Activated naive CD8-positive, alpha-beta T cell (primary cell): ENCODE measurements around the gene CDCA8.
"Not testable (repeated sequence)": the region's sequence is repeated elsewhere in the genome, so short reads cannot be mapped to it uniquely, and the experiment has no call there.

Experiments
- H3K27ac Mint-ChIP-seq: one replicate; pipeline ENCODE4 v1.8.0; 2021; ENCODE audit warnings: mixed read lengths
- H3K27me3 Mint-ChIP-seq: one replicate; pipeline ENCODE4 v1.8.0; 2021; ENCODE audit warnings: mixed read lengths
- H3K36me3 Mint-ChIP-seq: one replicate; pipeline ENCODE4 v1.8.0; 2021; ENCODE audit warnings: mixed read lengths
- H3K4me1 Mint-ChIP-seq: one replicate; pipeline ENCODE4 v1.8.0; 2021; ENCODE audit warnings: low read depth, mixed read lengths
- H3K4me3 Mint-ChIP-seq: one replicate; pipeline ENCODE4 v1.8.0; 2021; ENCODE audit warnings: mild to moderate bottlenecking, mixed read lengths
- H3K9me3 Mint-ChIP-seq: one replicate; pipeline ENCODE4 v1.8.0; 2021; ENCODE audit warnings: low read depth, mixed read lengths

The CDCA8 gene

GRCh38 chr1:37731312-37732019, 39.1 kb downstream of the CDCA8 start:
- Mint-ChIP-seq H3K36me3 (no peaks in the 10 kb centered on the region), H3K4me3 (no peak overlapping the region), H3K27me3 (peaks cover 19% of the 10 kb centered on the region), H3K9me3 (no peaks in the 10 kb centered on the region), H3K4me1 (no peaks in the 10 kb centered on the region), H3K27ac (no peak overlapping the region)

GRCh38 chr1:37732111-37732780, 39.9 kb downstream of the CDCA8 start:
- Mint-ChIP-seq H3K9me3 (no peaks in the 10 kb centered on the region), H3K4me1 (no peaks in the 10 kb centered on the region), H3K27me3 (peaks cover 20% of the 10 kb centered on the region), H3K27ac (no peak overlapping the region), H3K36me3 (no peaks in the 10 kb centered on the region), H3K4me3 (no peak overlapping the region)

- Mint-ChIP-seq H3K27me3 (peaks cover 17% of the 10 kb centered on the region), H3K36me3 (no peaks in the 10 kb centered on the region), H3K9me3 (no peaks in the 10 kb centered on the region), H3K27ac (no peak overlapping the region), H3K4me1 (no peaks in the 10 kb centered on the region), H3K4me3 (no peak overlapping the region)
Observed at GRCh38 chr1:37734629-37735591, 42.6 kb downstream of the CDCA8 start.

GRCh38 chr1:37737975-37738374, 45.7 kb downstream of the CDCA8 start:
- not testable (repeated sequence) for H3K36me3 Mint-ChIP-seq, H3K9me3 Mint-ChIP-seq, H3K4me3 Mint-ChIP-seq, H3K4me1 Mint-ChIP-seq, H3K27ac Mint-ChIP-seq
- peaks cover 32% of the 10 kb centered on the region for H3K27me3 Mint-ChIP-seq

GRCh38 chr1:37738619-37739018, 46.3 kb downstream of the CDCA8 start:
- not testable (repeated sequence) for H3K27ac Mint-ChIP-seq, H3K4me1 Mint-ChIP-seq, H3K36me3 Mint-ChIP-seq, H3K9me3 Mint-ChIP-seq, H3K4me3 Mint-ChIP-seq
- H3K27me3 Mint-ChIP-seq, result peaks cover 30% of the 10 kb centered on the region

- H3K9me3 Mint-ChIP-seq, result no peaks in the 10 kb centered on the region
- H3K27me3 Mint-ChIP-seq, result peaks cover 29% of the 10 kb centered on the region
- H3K4me3 Mint-ChIP-seq, result no peak overlapping the region
- H3K36me3 Mint-ChIP-seq, result no peaks in the 10 kb centered on the region
- H3K4me1 Mint-ChIP-seq, result no peaks in the 10 kb centered on the region
- H3K27ac Mint-ChIP-seq, result no peak overlapping the region
Observed at GRCh38 chr1:37739222-37739621, 46.9 kb downstream of the CDCA8 start.

- H3K4me3 Mint-ChIP-seq, result no peak overlapping the region
- H3K9me3 Mint-ChIP-seq, result no peaks in the 10 kb centered on the region
- no peaks in the 10 kb centered on the region for H3K36me3 Mint-ChIP-seq
- H3K27me3 Mint-ChIP-seq, result peaks cover 29% of the 10 kb centered on the region
- no peaks in the 10 kb centered on the region for H3K4me1 Mint-ChIP-seq
- H3K27ac Mint-ChIP-seq, result no peak overlapping the region
Observed at GRCh38 chr1:37741130-37741529, 48.8 kb downstream of the CDCA8 start.

GRCh38 chr1:37741662-37742061, 49.3 kb downstream of the CDCA8 start:
- Mint-ChIP-seq H3K9me3 (no peaks in the 10 kb centered on the region), H3K27me3 (peaks cover 30% of the 10 kb centered on the region), H3K36me3 (no peaks in the 10 kb centered on the region), H3K4me3 (no peak overlapping the region), H3K4me1 (no peaks in the 10 kb centered on the region), H3K27ac (no peak overlapping the region)

- H3K4me3 Mint-ChIP-seq, result no peak overlapping the region
- no peak overlapping the region for H3K27ac Mint-ChIP-seq
- H3K4me1 Mint-ChIP-seq, result no peaks in the 10 kb centered on the region
- no peaks in the 10 kb centered on the region for H3K9me3 Mint-ChIP-seq
- H3K27me3 Mint-ChIP-seq, result peaks cover 23% of the 10 kb centered on the region
- no peaks in the 10 kb centered on the region for H3K36me3 Mint-ChIP-seq
Observed at GRCh38 chr1:37746806-37747205, 54.5 kb downstream of the CDCA8 start.

- Mint-ChIP-seq H3K9me3 (no peaks in the 10 kb centered on the region), H3K4me3 (no peak overlapping the region), H3K27me3 (peaks cover 24% of the 10 kb centered on the region), H3K27ac (no peak overlapping the region), H3K4me1 (peaks cover 5% of the 10 kb centered on the region), H3K36me3 (no peaks in the 10 kb centered on the region)
Observed at GRCh38 chr1:37748565-37748964, 56.2 kb downstream of the CDCA8 start.

GRCh38 chr1:37752213-37752582, 59.9 kb downstream of the CDCA8 start:
- no peaks in the 10 kb centered on the region for H3K36me3 Mint-ChIP-seq
- H3K4me3 Mint-ChIP-seq, result peak overlapping the region; percentile 81
- H3K27me3 Mint-ChIP-seq, result peaks cover 20% of the 10 kb centered on the region
- H3K4me1 Mint-ChIP-seq, result peaks cover 8% of the 10 kb centered on the region
- no peaks in the 10 kb centered on the region for H3K9me3 Mint-ChIP-seq
- no peak overlapping the region for H3K27ac Mint-ChIP-seq

GRCh38 chr1:37752583-37753471, 60.5 kb downstream of the CDCA8 start:
- H3K9me3 Mint-ChIP-seq, result no peaks in the 10 kb centered on the region
- peaks cover 20% of the 10 kb centered on the region for H3K27me3 Mint-ChIP-seq
- H3K4me3 Mint-ChIP-seq, result peak overlapping the region; percentile 81
- H3K27ac Mint-ChIP-seq, result no peak overlapping the region
- peaks cover 8% of the 10 kb centered on the region for H3K4me1 Mint-ChIP-seq
- H3K36me3 Mint-ChIP-seq, result no peaks in the 10 kb centered on the region

GRCh38 chr1:37753473-37754321, 61.4 kb downstream of the CDCA8 start:
- no peaks in the 10 kb centered on the region for H3K9me3 Mint-ChIP-seq
- H3K27ac Mint-ChIP-seq, result no peak overlapping the region
- H3K4me3 Mint-ChIP-seq, result peak overlapping the region; percentile 53
- H3K27me3 Mint-ChIP-seq, result peaks cover 17% of the 10 kb centered on the region
- H3K36me3 Mint-ChIP-seq, result no peaks in the 10 kb centered on the region
- peaks cover 8% of the 10 kb centered on the region for H3K4me1 Mint-ChIP-seq

- Mint-ChIP-seq H3K4me1 (peaks cover 8% of the 10 kb centered on the region), H3K9me3 (no peaks in the 10 kb centered on the region), H3K36me3 (no peaks in the 10 kb centered on the region), H3K27ac (no peak overlapping the region), H3K27me3 (peaks cover 13% of the 10 kb centered on the region), H3K4me3 (no peak overlapping the region)
Observed at GRCh38 chr1:37755290-37755689, 63.0 kb downstream of the CDCA8 start.
